ENCODE data around the gene GABBR2.

- TF ChIP-seq CTCF (IDR thresholded peaks at IDR 0.05) (no peak), POLR2A (IDR thresholded peaks at IDR 0.05) (no peak)
Measured at GRCh38 chr9:98625728-98626127, 83.0 kb downstream of the GABBR2 start.

Measured in adrenal gland (tissue), 5 donors.